ENCODE data around the gene CD74. TPM values are rescaled to one million over a fixed set of nuclear protein-coding genes. Genes with fewer than 3 reads are reported as not detected.
"Not testable (repeated sequence)": the region's sequence is repeated elsewhere in the genome, so short reads cannot be mapped to it uniquely, and the experiment has no call there.

Gene CD74
- total RNA-seq, 2 donors from 2014 or later: 200 to 485 TPM

- H3K27ac ChIP-seq: no peak overlapping the region
- no peaks in the 10 kb centered on the region for H3K9me3 ChIP-seq
- H3K36me3 ChIP-seq: no peaks in the 10 kb centered on the region
- H3K9ac ChIP-seq (ENCODE audit: low read depth in 2 of 2, low read length in 2 of 2): no peak overlapping the region
- no peaks in the 10 kb centered on the region for H3K27me3 ChIP-seq
- intact Hi-C loops (cut with DNase I): loop anchor here (5.0 to 10.0 kb wide), 2 partner anchors 65 to 388 kb away; partner anchors contain the start of gene IRGM
- DNase-seq: no peak
- TF ChIP-seq CTCF (IDR thresholded peaks at IDR 0.05): no peak
- H3K4me1 ChIP-seq: no peaks in the 10 kb centered on the region
- H3K4me3 ChIP-seq: no peak overlapping the region
These were observed 44.4 kb upstream of the CD74 start for GRCh38 chr5:150457121-150457520.

GRCh38 chr5:150454492-150455229, 42.0 kb upstream of the CD74 start:
- H3K9me3 ChIP-seq: no peaks in the 10 kb centered on the region
- no peaks in the 10 kb centered on the region for H3K27me3 ChIP-seq
- intact Hi-C loops (cut with DNase I): loop anchor here (5.0 to 10.0 kb wide), 2 partner anchors 68 to 390 kb away; partner anchors contain the start of gene IRGM
- no peak for TF ChIP-seq CTCF (IDR thresholded peaks at IDR 0.05)
- H3K4me1 ChIP-seq: no peaks in the 10 kb centered on the region
- no peaks in the 10 kb centered on the region for H3K36me3 ChIP-seq
- no peak for DNase-seq
- no peak overlapping the region for H3K9ac ChIP-seq (ENCODE audit: low read depth in 2 of 2, low read length in 2 of 2)
- H3K4me3 ChIP-seq: no peak overlapping the region
- H3K27ac ChIP-seq: no peak overlapping the region

GRCh38 chr5:150454027-150454426, 41.3 kb upstream of the CD74 start:
- not testable (repeated sequence) for H3K4me3 ChIP-seq; H3K27ac ChIP-seq; H3K36me3 ChIP-seq; DNase-seq; H3K27me3 ChIP-seq; H3K9me3 ChIP-seq; H3K4me1 ChIP-seq; H3K9ac ChIP-seq (ENCODE audit: low read depth in 2 of 2, low read length in 2 of 2)
- intact Hi-C loops (cut with DNase I): loop anchor here (10.0 kb wide), 1 partner anchor 391 kb away; the partner anchor contains the start of gene IRGM

GRCh38 chr5:150452914-150453313, 40.2 kb upstream of the CD74 start:
- TF ChIP-seq CTCF (IDR thresholded peaks at IDR 0.05): no peak
- Histone ChIP-seq H3K36me3 (no peaks in the 10 kb centered on the region), H3K27me3 (no peaks in the 10 kb centered on the region), H3K9me3 (no peaks in the 10 kb centered on the region), H3K9ac (ENCODE audit: low read depth in 2 of 2, low read length in 2 of 2) (no peak overlapping the region), H3K4me1 (peaks cover 7% of the 10 kb centered on the region), H3K27ac (no peak overlapping the region), H3K4me3 (no peak overlapping the region)
- DNase-seq: no peak
- intact Hi-C loops (cut with DNase I): loop anchor here (10.0 kb wide), 1 partner anchor 392 kb away; the partner anchor contains the start of gene IRGM

- intact Hi-C loops (cut with DNase I): loop anchor here (10.0 kb wide), 1 partner anchor 393 kb away; the partner anchor contains the start of gene IRGM
- no peak for DNase-seq
- Histone ChIP-seq H3K9me3 (no peaks in the 10 kb centered on the region), H3K9ac (ENCODE audit: low read depth in 2 of 2, low read length in 2 of 2) (no peak overlapping the region), H3K4me3 (no peak overlapping the region), H3K36me3 (peaks cover 5% of the 10 kb centered on the region), H3K27me3 (no peaks in the 10 kb centered on the region), H3K27ac (no peak overlapping the region), H3K4me1 (peaks cover 9% of the 10 kb centered on the region)
- no peak for TF ChIP-seq CTCF (IDR thresholded peaks at IDR 0.05)
These were observed 38.9 kb upstream of the CD74 start for GRCh38 chr5:150451594-150451993.

Data from colonic mucosa (tissue), 4 donors.